Activated T-helper 17 cell treated with anti-CD3 and anti-CD28 coated beads, Interleukin-2, amount 50 U/mL, for 72 hours (primary cell): ENCODE results near the gene ANKRD50. TPM values are rescaled to one million over a fixed set of nuclear protein-coding genes. Genes with fewer than 3 reads are reported as not detected.

ENCODE experiments used
- ATAC-seq: fragments of 150-1000 bp; cut with Tn5 transposase; replicated peaks from 2 replicates; pipeline ENCODE4 v1.10.0; 2021; ENCODE audit warnings: mild to moderate bottlenecking, moderate library complexity
- H3K27ac Mint-ChIP-seq: one replicate; pipeline ENCODE4 v1.8.0; 2022; ENCODE audit warnings: mixed read lengths
- H3K27me3 Mint-ChIP-seq: one replicate; pipeline ENCODE4 v1.8.0; 2022; ENCODE audit warnings: mixed read lengths
- H3K36me3 Mint-ChIP-seq: one replicate; pipeline ENCODE4 v1.8.0; 2022; ENCODE audit warnings: low read depth, mild to moderate bottlenecking, mixed read lengths
- H3K4me1 Mint-ChIP-seq: one replicate; pipeline ENCODE4 v1.8.0; 2022; ENCODE audit warnings: mixed read lengths
- H3K4me3 Mint-ChIP-seq: one replicate; pipeline ENCODE4 v1.8.0; 2022; ENCODE audit warnings: mild to moderate bottlenecking, mixed read lengths
- H3K9me3 Mint-ChIP-seq: one replicate; pipeline ENCODE4 v1.8.0; 2022; ENCODE audit warnings: mixed read lengths
- total RNA-seq, 2 donors: library from RNA; stranded (reverse); gene quantifications; one replicate each; pipeline ENCODE4 v1.2.3, GENCODE V29; 2022

The ANKRD50 gene
- total RNA-seq, 2 donors from 2014 or later = 0.53 to 0.80 TPM

DNA sequence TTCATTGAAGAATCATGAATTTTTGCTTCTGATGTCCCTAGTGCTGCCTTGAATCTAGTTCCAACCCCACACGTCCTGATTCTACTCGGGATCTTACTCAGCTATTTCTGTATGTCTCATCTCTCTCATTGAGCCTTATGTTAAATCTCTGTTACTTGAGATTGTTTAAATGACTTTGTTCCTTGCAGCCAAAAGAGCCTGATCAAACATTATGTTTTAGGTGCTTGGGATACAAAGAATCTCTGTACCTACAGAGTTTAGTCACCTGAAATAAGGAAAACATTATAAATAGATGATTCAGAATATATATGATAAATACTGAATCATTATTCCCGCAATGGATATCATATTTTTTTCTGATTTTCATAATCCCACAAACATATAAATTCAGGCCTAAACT, 13.7 kb upstream of the ANKRD50 start:
- no peaks in the 10 kb centered on the region for H3K27me3 Mint-ChIP-seq
- no peak overlapping the region for H3K4me3 Mint-ChIP-seq
- H3K27ac Mint-ChIP-seq = no peak overlapping the region
- no peak for ATAC-seq
- H3K36me3 Mint-ChIP-seq = no peaks in the 10 kb centered on the region
- H3K4me1 Mint-ChIP-seq = no peaks in the 10 kb centered on the region
- no peaks in the 10 kb centered on the region for H3K9me3 Mint-ChIP-seq

DNA sequence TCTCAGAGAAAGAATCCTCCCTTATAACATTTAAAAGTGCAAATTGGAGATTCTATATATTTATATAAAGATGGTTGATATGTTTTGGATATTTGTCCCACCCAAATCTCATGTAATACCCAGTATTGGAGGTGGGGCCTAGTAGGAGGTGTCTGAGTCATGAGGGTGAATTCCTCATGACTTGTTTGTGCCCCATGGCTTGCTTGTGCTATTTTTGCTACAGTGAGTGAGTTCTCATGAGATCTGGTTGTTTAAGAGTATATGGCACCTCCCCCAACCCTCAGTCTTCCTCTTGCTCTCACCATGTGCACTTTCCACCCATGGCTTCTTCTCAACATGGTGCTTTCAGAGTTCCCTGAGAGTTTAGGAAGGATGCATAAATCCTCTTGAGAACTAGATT, 9.5 kb upstream of the ANKRD50 start:
- Mint-ChIP-seq H3K9me3 (no peaks in the 10 kb centered on the region), H3K4me3 (no peak overlapping the region), H3K27me3 (no peaks in the 10 kb centered on the region), H3K27ac (no peak overlapping the region), H3K4me1 (no peaks in the 10 kb centered on the region), H3K36me3 (no peaks in the 10 kb centered on the region)
- no peak for ATAC-seq

DNA sequence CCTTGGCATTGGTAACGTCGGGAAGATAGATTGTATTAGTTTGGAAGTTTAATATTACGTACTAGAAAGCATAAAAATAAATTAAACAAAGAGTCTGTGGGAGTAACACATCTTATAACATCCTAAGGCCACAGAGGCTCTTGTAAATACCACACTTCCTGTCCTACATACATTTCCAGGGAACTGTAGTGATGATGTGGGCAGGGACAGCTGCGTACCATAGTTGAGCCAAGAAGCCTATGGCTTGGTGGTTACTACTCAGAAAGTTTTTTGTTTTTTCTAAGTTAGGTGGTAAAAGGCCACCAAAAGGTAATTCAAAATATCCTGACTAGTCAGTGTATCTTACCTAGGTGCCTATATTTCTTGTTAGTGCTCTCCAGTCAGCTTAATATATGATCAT, 4.6 kb upstream of the ANKRD50 start:
- no peaks in the 10 kb centered on the region for H3K36me3 Mint-ChIP-seq
- H3K27me3 Mint-ChIP-seq = peaks cover 4% of the 10 kb centered on the region
- H3K4me3 Mint-ChIP-seq = no peak overlapping the region
- H3K27ac Mint-ChIP-seq = no peak overlapping the region
- H3K4me1 Mint-ChIP-seq = no peaks in the 10 kb centered on the region
- no peak for ATAC-seq
- H3K9me3 Mint-ChIP-seq = no peaks in the 10 kb centered on the region

DNA sequence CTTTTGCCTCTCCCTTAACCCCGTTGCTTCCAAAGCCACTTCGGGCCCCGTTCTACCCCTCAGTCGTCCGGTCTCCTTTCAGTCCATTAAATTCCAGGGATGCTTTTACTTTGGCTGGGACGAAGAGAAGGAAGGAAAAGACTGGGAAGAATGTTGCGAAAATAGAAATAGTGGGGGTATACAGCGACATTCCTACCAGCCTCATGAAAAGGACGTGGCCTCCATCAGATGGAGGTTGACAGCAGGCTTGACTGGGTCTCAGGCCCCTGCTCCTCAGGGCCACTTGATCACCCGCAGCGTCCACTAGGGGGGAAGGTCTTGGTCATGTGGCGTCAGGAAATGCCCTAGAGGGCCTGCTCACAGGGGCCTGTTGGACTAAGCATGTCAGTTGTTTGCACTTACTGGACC, 657 bp upstream of the ANKRD50 start:
- Mint-ChIP-seq H3K4me3 (no peak overlapping the region), H3K9me3 (no peaks in the 10 kb centered on the region)
- ATAC-seq = peak; percentile 25

DNA sequence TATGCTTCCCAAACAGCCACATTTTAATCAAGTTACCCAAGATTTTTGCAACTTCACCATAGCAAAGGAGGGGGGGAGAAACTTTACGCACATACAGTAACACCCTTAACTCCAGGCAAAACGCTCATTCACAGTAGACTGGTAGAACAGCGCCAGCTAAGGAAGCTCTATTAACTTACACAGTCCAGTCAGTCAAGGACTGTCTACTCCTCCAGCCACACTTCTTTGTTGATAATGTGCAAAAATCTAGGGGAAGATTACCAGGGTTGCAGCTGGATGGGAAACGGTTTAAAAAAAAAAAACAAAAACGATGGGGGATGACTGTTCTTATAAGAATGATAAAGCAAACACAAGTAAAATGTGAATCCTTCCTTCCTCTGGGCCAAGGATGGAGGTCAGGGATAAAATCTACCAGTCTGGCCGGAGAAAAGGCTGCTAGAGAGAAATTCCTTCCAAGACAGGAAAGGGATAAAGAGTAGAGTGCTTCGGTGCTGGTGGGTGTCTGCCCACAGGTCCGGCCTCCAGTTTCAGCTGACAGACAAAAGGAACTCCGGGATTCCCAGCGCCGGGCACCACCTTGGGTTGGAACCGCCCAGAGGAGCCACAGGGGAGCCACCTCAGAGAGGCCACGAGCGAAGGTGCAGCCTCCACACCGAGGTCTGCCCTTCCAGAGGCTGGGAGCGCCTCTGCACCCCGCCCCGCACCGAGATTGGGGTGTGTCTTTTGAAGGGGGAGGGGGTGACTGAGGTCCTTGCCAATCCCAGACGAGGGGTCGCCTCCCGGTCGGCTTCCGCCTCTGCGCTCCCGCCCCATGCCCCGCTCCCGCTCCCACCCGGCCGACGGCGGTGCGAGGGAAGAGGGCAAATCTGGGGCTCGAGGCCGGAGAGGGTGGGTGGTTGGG, 811 bp downstream of the ANKRD50 start:
- ATAC-seq = peak; percentile 43
- H3K36me3 Mint-ChIP-seq = no peaks in the 10 kb centered on the region
- no peaks in the 10 kb centered on the region for H3K4me1 Mint-ChIP-seq

More for the DNA sequence above, 657 bp upstream of the ANKRD50 start:
- Mint-ChIP-seq H3K4me1 (no peaks in the 10 kb centered on the region), H3K36me3 (no peaks in the 10 kb centered on the region), H3K27me3 (peaks cover 12% of the 10 kb centered on the region), H3K27ac (no peak overlapping the region)

DNA sequence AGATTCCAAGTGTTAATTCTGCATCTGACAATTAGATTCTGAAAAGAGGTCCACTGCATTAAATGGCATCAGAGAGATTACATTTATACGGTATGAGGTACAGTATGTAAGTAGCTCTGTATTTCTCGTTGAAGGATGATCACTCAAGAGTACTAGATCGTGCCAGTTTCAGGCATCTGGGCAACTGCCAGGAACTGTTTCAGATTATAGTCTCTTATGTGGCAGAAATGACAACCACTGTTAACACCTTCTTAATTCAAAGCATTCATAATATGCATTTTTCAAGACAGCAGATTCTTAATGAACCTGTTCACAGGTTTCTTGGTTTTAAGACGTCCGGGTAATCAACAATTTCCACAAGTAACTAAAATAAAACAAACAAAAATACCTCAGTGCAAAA, 1.6 kb downstream of the ANKRD50 start:
- no peaks in the 10 kb centered on the region for H3K4me1 Mint-ChIP-seq
- no peak overlapping the region for H3K4me3 Mint-ChIP-seq
- ATAC-seq = no peak
- peaks cover 12% of the 10 kb centered on the region for H3K27me3 Mint-ChIP-seq
- no peaks in the 10 kb centered on the region for H3K36me3 Mint-ChIP-seq
- H3K9me3 Mint-ChIP-seq = no peaks in the 10 kb centered on the region
- H3K27ac Mint-ChIP-seq = no peak overlapping the region

More for the DNA sequence above, 811 bp downstream of the ANKRD50 start:
- Mint-ChIP-seq H3K27ac (no peak overlapping the region), H3K4me3 (no peak overlapping the region), H3K27me3 (peaks cover 12% of the 10 kb centered on the region), H3K9me3 (no peaks in the 10 kb centered on the region)

DNA sequence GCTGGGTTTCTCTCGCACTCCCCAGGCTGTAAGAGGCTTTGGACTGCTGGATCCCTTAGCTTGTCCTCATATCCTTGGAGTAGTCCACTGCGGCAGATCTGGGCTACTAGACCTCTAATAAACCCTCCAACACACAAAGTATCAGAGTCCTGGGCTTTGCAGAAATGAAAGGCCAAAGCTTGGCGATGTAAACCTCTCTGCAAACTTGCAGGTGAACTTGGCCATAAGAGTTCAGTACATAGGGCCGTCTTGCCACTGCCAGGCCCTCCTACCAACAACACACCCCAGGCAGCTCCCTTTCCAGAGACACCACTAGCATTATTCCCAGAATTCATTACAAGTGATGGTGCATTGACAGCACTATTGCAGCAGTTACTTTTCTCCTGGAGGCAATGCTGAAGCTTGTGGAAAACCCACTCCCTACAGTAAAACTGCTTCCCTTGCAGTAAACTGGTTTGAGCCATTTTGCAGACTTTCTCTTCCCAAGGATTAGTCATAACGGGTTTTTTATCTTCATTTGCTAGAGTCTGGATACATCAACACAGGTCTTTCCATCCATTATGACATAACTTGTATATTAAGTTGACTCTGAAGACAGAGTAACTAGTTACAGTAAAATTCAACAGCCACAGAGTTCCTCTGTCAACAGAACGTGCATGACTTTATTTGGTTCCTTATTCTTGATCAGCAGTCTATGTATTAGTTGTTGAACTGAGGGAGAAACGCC, 2.4 kb downstream of the ANKRD50 start:
- no peak overlapping the region for H3K27ac Mint-ChIP-seq
- H3K27me3 Mint-ChIP-seq = peaks cover 12% of the 10 kb centered on the region
- H3K4me1 Mint-ChIP-seq = no peaks in the 10 kb centered on the region
- H3K9me3 Mint-ChIP-seq = no peaks in the 10 kb centered on the region
- ATAC-seq = no peak
- no peaks in the 10 kb centered on the region for H3K36me3 Mint-ChIP-seq
- no peak overlapping the region for H3K4me3 Mint-ChIP-seq

DNA sequence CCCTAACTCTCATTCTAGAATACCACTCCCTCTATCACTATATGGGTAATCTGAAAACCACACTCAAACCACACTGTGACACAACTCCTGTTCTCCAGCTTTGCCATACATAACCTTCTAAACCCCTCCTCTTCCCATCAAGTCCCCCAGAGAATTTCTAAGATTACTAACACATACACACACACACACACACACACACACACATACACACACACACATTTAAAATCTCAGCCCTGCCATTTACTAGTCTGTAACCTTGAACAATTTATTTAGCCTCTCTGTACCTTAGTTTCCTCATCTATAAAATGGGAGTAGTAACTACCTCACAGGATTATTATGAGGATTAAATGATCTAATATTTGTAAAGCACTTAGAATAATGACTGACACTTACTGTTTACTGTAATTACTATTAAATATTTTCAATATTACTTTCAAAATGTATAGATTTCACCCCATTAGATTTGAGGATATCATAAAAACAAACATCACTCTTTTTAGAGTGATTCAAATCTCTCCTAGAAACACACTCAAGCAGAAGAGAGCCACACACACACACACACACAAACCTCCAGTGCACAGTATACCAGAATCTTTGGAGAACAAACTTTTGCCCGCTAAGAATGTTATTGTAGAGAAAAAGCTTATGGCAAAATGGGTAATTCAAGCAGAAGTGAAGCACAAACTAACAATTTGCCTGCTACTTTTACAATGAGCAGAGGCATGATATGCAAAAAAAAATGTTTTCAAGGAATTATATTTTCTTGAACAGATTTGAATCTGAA, 3.8 kb downstream of the ANKRD50 start:
- no peaks in the 10 kb centered on the region for H3K4me1 Mint-ChIP-seq
- H3K36me3 Mint-ChIP-seq = no peaks in the 10 kb centered on the region
- H3K27me3 Mint-ChIP-seq = peaks cover 12% of the 10 kb centered on the region
- no peak for ATAC-seq
- H3K9me3 Mint-ChIP-seq = no peaks in the 10 kb centered on the region
- no peak overlapping the region for H3K27ac Mint-ChIP-seq
- H3K4me3 Mint-ChIP-seq = no peak overlapping the region

DNA sequence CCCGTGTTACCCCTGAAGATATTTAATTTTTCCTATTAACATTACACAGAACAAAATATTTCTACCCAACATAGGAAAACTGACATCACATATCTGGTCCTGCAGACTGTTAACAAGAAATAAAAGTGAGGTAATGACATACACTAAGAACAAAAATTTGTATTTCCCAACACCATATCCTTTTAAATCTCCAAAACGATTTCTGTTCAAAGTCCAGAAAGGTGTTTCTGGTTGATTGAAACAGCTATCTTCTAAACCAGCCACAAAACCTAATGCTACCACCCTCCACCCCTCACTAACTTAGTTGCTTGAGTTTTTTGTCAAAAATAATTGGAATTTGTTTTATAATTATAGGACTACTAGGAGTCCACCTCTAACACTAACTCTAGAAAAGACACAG, 7.1 kb downstream of the ANKRD50 start:
- no peak overlapping the region for H3K27ac Mint-ChIP-seq
- no peaks in the 10 kb centered on the region for H3K4me1 Mint-ChIP-seq
- H3K9me3 Mint-ChIP-seq = no peaks in the 10 kb centered on the region
- H3K36me3 Mint-ChIP-seq = no peaks in the 10 kb centered on the region
- no peak for ATAC-seq
- H3K27me3 Mint-ChIP-seq = peaks cover 9% of the 10 kb centered on the region
- no peak overlapping the region for H3K4me3 Mint-ChIP-seq

DNA sequence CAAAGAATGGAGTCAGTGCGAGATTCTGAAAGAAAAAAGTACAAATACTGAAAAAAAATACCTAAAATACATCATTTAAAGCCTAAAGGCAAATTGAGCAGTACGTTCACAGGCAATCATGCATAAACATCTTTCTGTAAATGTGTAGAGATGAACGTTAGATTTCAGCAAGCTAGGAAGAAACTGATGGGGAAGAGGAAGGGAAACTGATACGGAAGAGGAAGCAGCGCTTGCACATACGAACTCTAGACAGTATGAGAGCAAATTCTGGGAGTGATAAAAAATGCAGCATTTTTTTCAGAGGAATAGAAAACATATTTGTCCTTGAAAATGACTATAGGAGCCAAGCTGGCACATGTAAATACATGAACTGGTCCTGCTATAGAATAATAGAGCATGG, 9.4 kb downstream of the ANKRD50 start:
- Mint-ChIP-seq H3K36me3 (no peaks in the 10 kb centered on the region), H3K27ac (no peak overlapping the region), H3K4me3 (no peak overlapping the region), H3K9me3 (no peaks in the 10 kb centered on the region), H3K27me3 (peaks cover under 1% of the 10 kb centered on the region), H3K4me1 (no peaks in the 10 kb centered on the region)
- ATAC-seq = no peak

DNA sequence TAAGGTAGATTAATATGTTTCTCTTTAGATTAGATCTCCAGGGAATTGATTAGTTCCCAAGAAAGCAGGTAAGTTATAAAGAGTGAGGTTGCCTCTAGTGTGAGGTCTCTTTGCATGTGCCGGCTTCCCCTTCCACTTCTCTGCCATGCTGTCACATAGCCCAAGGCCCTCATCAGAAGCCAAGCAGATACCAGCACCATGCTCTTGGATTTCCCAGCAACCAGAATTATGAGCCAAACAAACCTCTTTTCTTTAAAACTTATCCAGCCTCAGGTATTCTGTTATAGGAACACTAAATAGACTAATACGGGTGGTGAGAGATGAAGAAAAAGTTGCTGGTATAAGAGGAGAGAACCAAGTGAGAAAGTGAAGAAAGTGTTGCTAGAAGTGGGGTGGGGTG, 15.1 kb downstream of the ANKRD50 start:
- no peaks in the 10 kb centered on the region for H3K36me3 Mint-ChIP-seq
- H3K27ac Mint-ChIP-seq = no peak overlapping the region
- no peaks in the 10 kb centered on the region for H3K4me1 Mint-ChIP-seq
- H3K9me3 Mint-ChIP-seq = no peaks in the 10 kb centered on the region
- H3K27me3 Mint-ChIP-seq = peaks cover 8% of the 10 kb centered on the region
- ATAC-seq = no peak
- no peak overlapping the region for H3K4me3 Mint-ChIP-seq

DNA sequence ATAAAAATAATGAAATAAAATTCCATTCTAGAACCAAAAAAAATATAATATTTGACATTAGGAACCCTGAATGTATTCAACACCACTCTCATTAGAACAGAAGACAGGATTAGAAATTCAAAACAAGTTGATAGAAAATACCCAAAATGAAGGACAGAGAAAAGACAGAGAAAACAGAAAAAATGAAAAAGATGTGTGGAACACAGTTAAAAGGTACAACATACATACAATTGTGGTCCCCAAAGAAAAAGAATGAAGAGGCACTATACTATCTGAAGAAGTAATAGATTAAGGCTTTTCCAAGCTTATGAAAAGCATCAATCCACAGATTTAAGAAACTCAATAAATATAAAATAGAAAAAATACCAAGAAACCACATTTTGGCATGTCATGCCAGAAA, 16.4 kb downstream of the ANKRD50 start:
- no peak overlapping the region for H3K27ac Mint-ChIP-seq
- no peak overlapping the region for H3K4me3 Mint-ChIP-seq
- H3K9me3 Mint-ChIP-seq = no peaks in the 10 kb centered on the region
- H3K4me1 Mint-ChIP-seq = no peaks in the 10 kb centered on the region
- H3K36me3 Mint-ChIP-seq = no peaks in the 10 kb centered on the region
- no peak for ATAC-seq
- peaks cover 8% of the 10 kb centered on the region for H3K27me3 Mint-ChIP-seq

DNA sequence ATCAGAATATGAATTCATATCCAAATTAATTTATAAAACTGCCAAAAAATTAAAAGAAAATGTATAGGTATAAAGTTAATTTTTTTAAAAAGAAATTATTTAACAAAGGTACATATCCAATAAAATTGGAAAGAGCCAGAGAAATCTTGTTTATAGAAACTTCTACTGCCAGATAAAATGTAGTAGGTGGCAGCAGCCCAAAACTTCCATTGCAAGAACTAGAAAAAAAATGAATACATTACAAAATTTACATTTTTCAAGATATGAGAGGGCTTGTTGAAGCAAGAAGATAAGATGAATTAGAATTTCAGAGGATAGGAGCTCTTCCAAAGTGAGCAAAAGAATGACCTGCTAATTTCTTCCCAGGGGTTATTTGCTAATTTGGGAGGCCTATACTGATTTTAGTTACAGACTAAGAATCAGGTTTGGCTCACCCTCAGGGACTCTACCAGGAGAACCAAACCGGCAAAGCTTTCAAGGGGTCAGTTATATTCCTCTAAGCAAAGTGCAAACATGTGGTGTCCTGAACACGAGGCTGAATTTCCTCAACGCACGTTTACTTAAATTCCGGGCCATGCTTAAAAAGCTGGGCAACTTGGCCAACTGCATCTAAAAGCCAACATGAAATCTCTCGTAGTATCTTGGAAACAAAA, 17.5 kb downstream of the ANKRD50 start:
- peaks cover 8% of the 10 kb centered on the region for H3K27me3 Mint-ChIP-seq
- no peak overlapping the region for H3K4me3 Mint-ChIP-seq
- H3K9me3 Mint-ChIP-seq = no peaks in the 10 kb centered on the region
- H3K27ac Mint-ChIP-seq = no peak overlapping the region
- H3K4me1 Mint-ChIP-seq = no peaks in the 10 kb centered on the region
- no peak for ATAC-seq
- H3K36me3 Mint-ChIP-seq = no peaks in the 10 kb centered on the region

DNA sequence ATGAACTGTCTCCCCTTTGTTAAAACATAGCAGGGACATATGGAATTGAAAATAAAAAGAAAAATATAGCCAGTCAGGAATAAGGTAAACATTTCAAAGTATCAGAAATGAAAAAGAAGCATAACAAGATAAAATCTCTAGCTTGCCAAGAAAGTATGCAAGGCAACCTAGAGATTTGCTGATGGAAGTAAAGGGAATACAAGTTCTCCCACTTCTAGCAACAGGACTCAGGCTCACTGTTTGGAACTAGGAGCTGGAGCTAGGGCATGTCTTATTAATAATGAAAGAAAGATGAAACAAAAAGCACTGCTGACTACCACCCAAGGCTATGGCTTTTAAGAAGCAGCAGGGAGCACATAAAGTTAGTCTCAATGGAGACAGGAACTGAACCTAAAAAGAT, 18.2 kb downstream of the ANKRD50 start:
- no peaks in the 10 kb centered on the region for H3K9me3 Mint-ChIP-seq
- H3K27ac Mint-ChIP-seq = no peak overlapping the region
- no peak overlapping the region for H3K4me3 Mint-ChIP-seq
- ATAC-seq = no peak
- peaks cover 8% of the 10 kb centered on the region for H3K27me3 Mint-ChIP-seq
- no peaks in the 10 kb centered on the region for H3K4me1 Mint-ChIP-seq
- no peaks in the 10 kb centered on the region for H3K36me3 Mint-ChIP-seq
